ENCODE measurements around the gene SPDYA.

DNA sequence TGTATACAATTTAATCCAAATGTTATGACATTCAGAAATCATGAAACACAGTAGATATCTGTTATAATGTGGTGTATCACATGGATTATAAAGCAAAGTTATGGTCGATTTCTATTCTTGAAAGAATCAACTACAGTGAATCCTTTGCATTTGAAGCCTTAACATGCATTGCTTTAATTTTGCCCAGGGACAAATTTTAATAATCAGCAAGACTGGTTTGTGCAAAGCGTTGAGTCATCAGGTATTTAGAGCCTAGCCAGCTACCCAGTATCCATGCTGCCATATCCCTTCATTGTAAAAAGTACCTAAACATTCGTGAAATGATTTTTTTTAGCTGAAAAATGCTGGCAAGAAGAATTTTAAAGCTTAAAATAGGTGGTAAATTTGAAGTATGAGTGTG lies 8.9 kb upstream of the SPDYA start:
- TF ChIP-seq, protein P1, sequence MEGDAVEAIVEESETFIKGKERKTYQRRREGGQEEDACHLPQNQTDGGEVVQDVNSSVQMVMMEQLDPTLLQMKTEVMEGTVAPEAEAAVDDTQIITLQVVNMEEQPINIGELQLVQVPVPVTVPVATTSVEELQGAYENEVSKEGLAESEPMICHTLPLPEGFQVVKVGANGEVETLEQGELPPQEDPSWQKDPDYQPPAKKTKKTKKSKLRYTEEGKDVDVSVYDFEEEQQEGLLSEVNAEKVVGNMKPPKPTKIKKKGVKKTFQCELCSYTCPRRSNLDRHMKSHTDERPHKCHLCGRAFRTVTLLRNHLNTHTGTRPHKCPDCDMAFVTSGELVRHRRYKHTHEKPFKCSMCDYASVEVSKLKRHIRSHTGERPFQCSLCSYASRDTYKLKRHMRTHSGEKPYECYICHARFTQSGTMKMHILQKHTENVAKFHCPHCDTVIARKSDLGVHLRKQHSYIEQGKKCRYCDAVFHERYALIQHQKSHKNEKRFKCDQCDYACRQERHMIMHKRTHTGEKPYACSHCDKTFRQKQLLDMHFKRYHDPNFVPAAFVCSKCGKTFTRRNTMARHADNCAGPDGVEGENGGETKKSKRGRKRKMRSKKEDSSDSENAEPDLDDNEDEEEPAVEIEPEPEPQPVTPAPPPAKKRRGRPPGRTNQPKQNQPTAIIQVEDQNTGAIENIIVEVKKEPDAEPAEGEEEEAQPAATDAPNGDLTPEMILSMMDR (IDR thresholded peaks at IDR 0.05; ENCODE audit: low read depth, low read length) = no peak
- no peak for TF ChIP-seq MYC (IDR thresholded peaks at IDR 0.05; ENCODE audit: low read depth, low read length)
